HuH-7.5 (cell line): ENCODE results near the gene SLC48A1.
A peak's percentile ranks its signal among the peaks of the same experiment; 100 is the strongest.

Experiments used
- DNase-seq: peaks from one replicate; pipeline ENCODE4 v3.0.0; 2011; ENCODE audit warnings: low spot score

Gene SLC48A1

DNA sequence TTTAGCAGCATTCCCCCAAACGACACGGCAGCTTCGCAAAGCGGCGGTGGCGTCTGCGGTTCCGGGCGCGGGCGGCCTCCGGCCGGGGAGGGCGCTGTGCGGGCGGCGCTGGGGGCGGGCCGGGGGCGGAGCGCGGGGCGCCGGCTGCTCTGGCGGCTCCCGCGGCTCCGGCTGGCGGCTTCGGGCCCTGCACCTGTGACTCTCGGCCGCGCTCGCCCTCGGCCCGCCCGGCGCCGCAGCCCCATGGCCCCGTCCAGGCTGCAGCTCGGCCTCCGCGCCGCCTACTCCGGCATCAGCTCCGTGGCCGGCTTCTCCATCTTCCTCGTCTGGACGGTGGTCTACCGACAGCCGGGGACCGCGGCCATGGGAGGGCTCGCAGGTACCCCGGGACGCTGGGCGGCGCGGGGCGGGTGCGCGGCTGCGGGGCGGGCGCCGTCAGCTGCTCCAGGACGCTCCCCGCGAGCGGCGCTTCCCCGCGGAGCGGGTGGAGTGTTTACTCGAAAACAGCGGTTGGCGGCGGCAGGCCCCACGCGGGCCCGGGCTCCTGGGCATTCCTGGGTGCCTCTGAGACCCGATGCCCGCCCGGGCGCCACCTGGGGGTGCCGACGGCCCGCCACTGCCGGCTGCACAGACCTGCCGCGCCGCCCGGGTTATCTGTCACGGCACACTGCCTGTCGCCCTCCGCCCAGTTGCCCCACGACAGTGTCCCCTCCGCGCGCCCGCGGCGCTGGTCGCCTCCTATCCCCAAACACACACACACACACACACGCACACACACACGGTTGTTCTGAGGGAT, at the start of gene SLC48A1:
Gene SLC48A1, plus strand, starts transcription at position 177 of the 796 bp plus-strand sequence. Its CDS starts 67 bp downstream, at position 244.
- DNase-seq, result peak; percentile 94

GRCh38 chr12:47725091-47725772, 47.8 kb upstream of the SLC48A1 start, which contains the start of gene ENDOU:
Gene ENDOU (minus strand): TSS chr12:47725490. CDS start chr12:47725413, 77 bp downstream.
- DNase-seq, result no peak

- DNase-seq, result no peak
Observed at GRCh38 chr12:47725893-47726292, 47.1 kb upstream of the SLC48A1 start.

GRCh38 chr12:47729233-47729632, 43.8 kb upstream of the SLC48A1 start:
- no peak for DNase-seq

DNA sequence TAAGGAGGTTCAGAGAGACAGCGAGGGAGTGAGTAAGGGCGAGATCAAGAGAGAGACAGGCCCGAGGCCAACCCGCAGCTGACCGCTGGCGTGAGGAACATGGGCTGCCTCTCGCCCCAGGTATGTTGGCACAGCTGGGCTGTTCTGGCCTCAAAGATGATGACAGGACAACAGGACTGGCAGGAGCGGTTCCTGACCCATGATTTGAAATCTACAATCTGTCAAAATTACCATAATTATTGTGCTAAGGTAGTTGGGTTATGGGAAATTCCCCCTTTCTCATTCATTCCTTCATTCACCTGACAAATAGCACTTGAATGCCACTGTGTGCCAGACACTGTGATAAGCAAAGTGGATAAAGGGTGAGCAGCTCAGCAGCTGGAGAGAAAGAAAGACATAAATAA, 42.7 kb upstream of the SLC48A1 start:
- no peak for DNase-seq

GRCh38 chr12:47731723-47732122, 41.3 kb upstream of the SLC48A1 start:
- no peak for DNase-seq

DNA sequence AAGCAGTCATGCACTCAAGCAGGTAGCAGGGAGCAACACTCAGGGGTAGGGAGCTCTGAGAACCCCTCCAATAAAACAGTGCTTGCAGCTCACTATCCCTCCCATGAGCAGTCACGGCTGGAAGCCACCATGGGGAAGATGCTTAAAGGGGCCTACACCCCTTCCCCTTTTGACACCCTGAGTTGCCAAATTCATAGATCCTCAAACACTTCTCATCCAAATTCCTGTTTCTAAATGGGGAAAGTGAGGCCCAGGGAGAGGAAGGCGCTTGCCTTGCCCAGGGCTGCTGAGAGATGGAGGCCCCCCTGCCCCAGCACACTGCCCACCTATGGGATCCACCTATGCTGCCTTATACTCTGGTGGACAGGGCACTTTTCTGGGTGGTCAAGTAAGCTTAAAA, 40.5 kb upstream of the SLC48A1 start:
- DNase-seq, result no peak

DNA sequence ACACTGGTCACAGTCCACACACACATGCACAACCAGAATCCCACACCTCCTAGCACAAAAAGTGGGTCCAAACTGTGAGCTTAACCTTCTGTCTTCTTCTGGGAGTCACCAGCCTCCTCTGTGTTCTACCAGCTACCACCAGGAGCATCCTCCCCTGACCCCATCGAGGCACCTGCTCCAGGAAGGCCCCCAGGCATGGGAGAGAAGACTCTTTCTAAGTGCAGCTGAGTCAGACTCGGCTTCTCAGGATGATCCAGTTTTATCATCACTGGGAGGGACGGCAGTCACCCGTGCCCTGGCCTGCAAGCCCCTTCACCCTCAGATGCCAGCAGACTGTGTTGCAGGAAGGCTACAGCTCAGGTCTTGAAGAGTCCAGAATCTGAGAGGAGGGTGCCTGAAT, 39.9 kb upstream of the SLC48A1 start:
- DNase-seq, result no peak

DNA sequence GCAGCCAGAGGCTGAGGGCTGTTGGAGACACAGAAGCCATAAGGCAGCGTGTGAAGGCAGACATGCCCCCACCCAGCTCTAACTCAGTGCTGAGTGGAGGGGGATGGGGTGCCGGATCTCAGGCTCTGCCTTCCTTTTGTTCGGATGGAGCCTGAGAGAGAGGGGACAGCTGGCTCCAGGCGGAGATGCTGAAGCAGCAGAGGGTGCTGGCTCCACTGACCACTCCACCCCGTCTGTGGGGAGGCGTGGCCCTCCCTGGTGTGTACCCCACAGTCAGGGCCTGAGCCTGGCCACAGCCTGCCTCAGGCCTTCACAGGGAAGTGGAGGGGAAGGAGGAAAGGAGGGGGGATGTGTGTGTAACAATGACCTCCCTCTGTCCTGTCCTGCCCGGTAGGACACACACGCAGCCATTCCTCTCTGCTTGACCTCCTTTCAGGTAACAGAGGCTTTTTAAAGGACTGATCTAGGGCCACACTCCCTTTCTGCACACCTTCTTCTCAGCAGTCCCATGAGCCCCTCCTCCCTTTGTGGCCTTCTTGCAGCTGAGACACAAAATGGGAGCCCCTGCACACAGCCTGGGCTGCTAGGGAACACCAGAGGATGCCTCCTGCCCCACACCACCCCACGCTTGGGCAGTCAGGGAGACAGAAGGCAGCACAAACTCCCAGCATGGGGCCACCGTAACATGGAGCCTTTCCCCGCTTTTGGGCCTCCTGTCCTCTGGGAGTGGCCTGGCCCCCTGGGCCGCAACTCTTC, 38.1 kb upstream of the SLC48A1 start:
- no peak for DNase-seq

- no peak for DNase-seq
Observed at GRCh38 chr12:47735649-47736048, 37.4 kb upstream of the SLC48A1 start.

DNA sequence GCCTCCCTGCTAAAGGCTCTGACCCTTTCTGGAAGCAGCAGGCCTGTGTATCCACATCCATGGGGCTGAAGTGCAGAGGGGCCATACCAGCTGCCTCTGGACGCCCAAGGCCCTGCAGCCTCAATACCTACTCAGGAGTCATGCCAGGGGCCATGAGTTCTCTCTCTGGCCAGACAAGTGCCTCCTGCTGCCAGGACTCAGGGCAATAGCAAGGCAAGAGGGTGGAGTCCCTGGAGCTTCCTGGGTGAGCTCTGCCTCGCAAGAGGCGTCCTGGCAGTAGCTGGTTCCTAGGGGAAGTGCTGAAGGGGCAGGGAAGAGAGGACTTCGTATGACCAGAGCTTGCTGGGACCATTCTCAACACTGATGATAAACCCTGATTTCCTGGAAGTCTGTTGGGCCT, 36.8 kb upstream of the SLC48A1 start:
- DNase-seq, result no peak

- no peak for DNase-seq
Observed at GRCh38 chr12:47736877-47737676, 36.0 kb upstream of the SLC48A1 start.

DNA sequence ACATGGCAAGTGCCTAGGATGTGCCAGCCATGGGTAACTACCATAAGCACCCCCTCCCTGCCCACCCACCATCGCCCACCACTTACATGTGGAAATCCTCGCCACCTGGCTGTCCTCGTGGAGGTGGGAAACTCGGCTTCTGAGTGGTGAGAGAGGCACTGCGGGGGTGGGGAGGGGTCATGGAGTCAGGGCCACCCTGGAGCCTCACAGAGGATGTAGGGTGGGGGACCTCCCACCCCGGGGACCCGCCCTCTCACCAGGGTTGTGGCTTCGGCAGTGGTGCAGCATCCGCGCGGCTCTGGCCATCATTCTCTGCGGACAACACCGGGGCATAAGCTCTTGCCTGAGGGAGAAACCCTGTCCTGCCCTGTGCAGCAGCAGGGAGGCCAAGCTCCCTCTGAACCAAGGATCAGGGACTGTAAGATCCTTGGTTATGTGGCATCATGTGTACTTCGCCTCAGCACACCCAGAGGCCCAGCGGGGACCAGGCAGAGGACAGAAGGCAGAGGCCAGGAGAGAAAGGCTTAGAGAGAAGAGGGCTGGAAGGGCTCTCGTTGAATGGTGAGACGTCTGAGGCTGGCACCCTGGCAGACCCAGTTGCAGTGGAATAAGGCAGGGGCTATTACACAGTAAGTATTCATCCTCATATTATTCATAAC, 35.0 kb upstream of the SLC48A1 start:
- DNase-seq, result no peak

DNA sequence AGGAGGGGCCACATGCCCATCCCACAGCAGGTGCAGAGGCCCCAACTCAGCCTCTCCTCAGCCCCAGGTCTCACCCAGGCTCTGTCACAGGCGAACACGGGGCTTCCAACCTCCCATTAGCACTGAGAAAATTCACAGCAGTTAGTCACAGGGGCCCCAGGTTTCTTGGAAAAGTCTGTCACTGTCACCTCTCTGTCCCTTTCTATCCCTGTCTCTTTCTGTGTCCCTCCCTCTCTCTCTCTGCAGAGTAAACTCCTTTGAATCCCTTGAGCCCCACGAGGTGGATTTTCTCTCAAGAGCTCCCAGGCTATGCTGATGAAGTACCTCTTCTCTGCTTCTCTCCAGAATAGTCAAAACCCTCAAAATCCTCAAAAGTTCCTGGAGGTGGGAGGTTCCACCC, 33.7 kb upstream of the SLC48A1 start:
- no peak for DNase-seq

- DNase-seq, result no peak
Observed at GRCh38 chr12:47739979-47740378, 33.1 kb upstream of the SLC48A1 start.

GRCh38 chr12:47740606-47741339, 32.3 kb upstream of the SLC48A1 start:
- no peak for DNase-seq

DNA sequence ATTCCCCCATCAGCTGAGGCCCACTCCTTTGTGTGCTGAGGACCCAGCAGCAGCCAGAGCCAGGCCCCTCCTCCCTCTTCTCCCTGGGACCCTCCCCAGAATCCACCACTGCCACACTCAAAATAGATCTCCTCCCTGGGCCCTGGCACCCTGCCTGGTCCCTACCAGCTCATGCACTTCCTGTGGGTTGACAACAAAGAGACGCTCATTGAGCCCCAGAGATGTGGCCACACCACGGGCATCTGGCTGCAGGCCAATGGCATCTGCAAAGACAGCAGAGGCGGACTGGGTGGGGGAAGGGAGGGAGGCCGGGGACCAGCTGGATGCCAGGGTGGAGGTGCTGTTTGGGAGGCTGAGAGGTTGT, 31.7 kb upstream of the SLC48A1 start:
- no peak for DNase-seq

GRCh38 chr12:47742253-47742825, 30.7 kb upstream of the SLC48A1 start:
- DNase-seq, result peak; percentile 67

DNA sequence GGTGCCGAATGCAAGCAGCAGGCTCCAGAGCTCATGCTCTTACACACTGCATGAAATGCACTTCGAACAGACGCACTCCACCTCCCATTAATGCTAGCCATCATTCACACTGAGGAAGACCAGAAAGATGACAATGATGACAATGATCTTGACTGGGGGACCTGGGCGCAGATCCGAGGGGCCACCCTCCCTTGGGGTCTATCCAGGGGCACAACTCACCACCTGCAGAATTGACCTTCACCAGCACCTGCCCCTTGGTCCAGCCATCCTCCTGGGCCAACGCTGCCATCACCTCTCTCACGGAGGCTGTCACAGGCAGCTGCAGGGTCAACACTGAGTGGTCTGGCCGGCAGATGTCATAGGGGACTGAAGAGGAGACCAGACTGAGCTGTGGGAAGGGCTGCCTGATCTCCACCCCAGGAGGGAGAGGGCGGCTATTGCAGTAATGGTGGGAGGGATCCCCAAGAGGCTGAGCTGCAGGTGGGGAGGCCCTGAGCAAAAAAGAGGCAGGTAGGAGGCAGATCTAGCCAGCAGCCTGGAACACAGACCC, 29.7 kb upstream of the SLC48A1 start:
- DNase-seq, result no peak
